PC-3 (cell line): Measurements from ENCODE around the gene LAMTOR5. TPM values are rescaled to one million over a fixed set of nuclear protein-coding genes. Genes with fewer than 3 reads are reported as not detected.

Experiments used
- ATAC-seq: fragments of 200-7000 bp; cut with Tn5 transposase; 2 replicates; pipeline ENCODE4 v1.9.1; 2020; ENCODE audit warnings: mild to moderate bottlenecking, moderate library complexity
- BruUV-seq: library from RNA; stranded (reverse); fragments of 400-500 nt; replicated peaks from 2 replicates; lab custom pipeline; 2021; lab: Mats Ljungman, UMichigan
- CTCF ChIA-PET: fragments of 300-600 bp; sonication (Branson Sonifier 250); formaldehyde crosslinking; loops from one replicate; lab custom pipeline; 2022; ENCODE audit warnings: antibody characterized with exemption; lab: Charles Lee
- POLR2A ChIA-PET: fragments of 300-600 bp; sonication (Branson Sonifier 250); formaldehyde crosslinking; loops from one replicate; lab custom pipeline; 2022; ENCODE audit warnings: antibody characterized with exemption; ENCODE audit not compliant: unreplicated experiment; lab: Charles Lee
- DNase-seq: peaks from one replicate; pipeline ENCODE4 v3.0.0-alpha.2; 2015
- H2AFZ ChIP-seq: fragments of 300-600 bp; sonication (generic); 2 replicates; pipeline ENCODE4 v1.6.0; 2016; ENCODE audit warnings: antibody characterized with exemption, low read length
- H3F3A ChIP-seq: fragments of 300-600 bp; sonication (generic); one replicate; pipeline ENCODE4 v1.6.0; 2017; ENCODE audit warnings: antibody characterized with exemption, low read length, control low read depth, mild to moderate bottlenecking; ENCODE audit not compliant: unreplicated experiment
- H3K27ac ChIP-seq: fragments of 300-600 bp; sonication (generic); 2 replicates; pipeline ENCODE4 v1.5.1; 2016; ENCODE audit warnings: mild to moderate bottlenecking, low read length
- H3K27me3 ChIP-seq: fragments of 300-600 bp; sonication (generic); 2 replicates; pipeline ENCODE4 v1.6.1; 2016; ENCODE audit warnings: low read length, mixed read lengths
- H3K36me3 ChIP-seq: fragments of 300-600 bp; sonication (generic); 2 replicates; pipeline ENCODE4 v1.6.1; 2016; ENCODE audit warnings: low read depth, mixed run types, low read length, mixed read lengths
- H3K4me1 ChIP-seq: fragments of 300-600 bp; sonication (generic); 2 replicates; pipeline ENCODE4 v1.5.1; 2016; ENCODE audit warnings: low read length; ENCODE audit not compliant: insufficient read depth
- H3K4me2 ChIP-seq: fragments of 300-600 bp; sonication (generic); 2 replicates; pipeline ENCODE4 v1.6.0; 2016; ENCODE audit warnings: low read length
- H3K4me3 ChIP-seq: fragments of 300-600 bp; sonication (generic); 2 replicates; pipeline ENCODE4 v1.5.1; 2016; ENCODE audit warnings: mild to moderate bottlenecking, low read length, mixed read lengths
- H3K79me2 ChIP-seq: fragments of 300-600 bp; sonication (generic); 2 replicates; pipeline ENCODE4 v1.6.1; 2017; ENCODE audit warnings: low read length, mixed read lengths
- H3K9ac ChIP-seq: fragments of 300-600 bp; sonication (generic); 2 replicates; pipeline ENCODE4 v1.6.0; 2016; ENCODE audit warnings: mild to moderate bottlenecking, low read length
- H3K9me2 ChIP-seq: fragments of 300-600 bp; sonication (generic); replicated peaks from 2 replicates; pipeline ENCODE4 v1.6.1; 2016; ENCODE audit warnings: mixed run types, low read length, mixed read lengths
- H3K9me3 ChIP-seq: fragments of 300-600 bp; sonication (generic); 2 replicates; pipeline ENCODE4 v1.6.1; 2016; ENCODE audit warnings: low read length, mixed read lengths
- H4K20me1 ChIP-seq: fragments of 300-600 bp; sonication (generic); 2 replicates; pipeline ENCODE4 v1.6.1; 2016; ENCODE audit warnings: low read length, mixed read lengths
- EZH2 ChIP-seq: fragments of 300-600 bp; sonication (generic); IDR thresholded peaks from one replicate; pipeline ENCODE4 v1.6.1; 2017; ENCODE audit warnings: antibody characterized with exemption, mild to moderate bottlenecking, low read length; ENCODE audit not compliant: unreplicated experiment
- EZH2phosphoT487 ChIP-seq: fragments of 300-600 bp; sonication (generic); IDR thresholded peaks from 2 replicates; pipeline ENCODE4 v1.6.1; 2018; ENCODE audit warnings: mild to moderate bottlenecking, antibody characterized with exemption, low read length, borderline replicate concordance
- intact Hi-C: fragments of 100-400 bp; cut with micrococcal nuclease; formaldehyde crosslinking; loops from 2 replicates; pipeline ENCODE4 v1.9.0; 2023
- total RNA-seq: library from RNA; depleted of rRNA; stranded (reverse); fragments of >200 nt; gene quantifications from 2 replicates; pipeline ENCODE4 v1.2.3, GENCODE V29; 2014
- TF ChIP-seq, protein P1 (sequence below): fragments of 300-600 bp; sonication (generic); conservative IDR thresholded peaks from 2 replicates; pipeline ENCODE4 v1.5.1; 2017; ENCODE audit warnings: antibody characterized with exemption, low read depth, mild to moderate bottlenecking, low read length

LAMTOR5 gene
- total RNA-seq, 1 experiment from 2014 or later = 143 TPM

DNA sequence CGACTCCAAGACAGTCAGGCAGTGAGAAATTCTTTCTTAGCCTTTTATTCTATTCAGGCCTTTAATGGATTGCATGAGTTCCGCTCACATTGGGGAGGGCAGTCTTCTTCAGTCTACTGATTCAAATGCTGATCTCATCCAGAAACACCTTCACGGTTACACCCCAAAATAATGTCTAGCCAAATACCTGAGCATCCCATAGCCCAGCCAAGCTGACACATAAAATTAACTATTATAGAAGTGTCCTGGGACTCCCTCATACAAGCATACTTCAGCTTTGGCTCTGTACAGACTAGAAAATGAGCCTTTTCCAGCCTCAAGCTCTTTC, 13.0 kb downstream of the LAMTOR5 start:
- H3K9me2 ChIP-seq = no peaks in the 10 kb centered on the region
- no peak for DNase-seq
- no peaks in the 10 kb centered on the region for H4K20me1 ChIP-seq
- ChIA-PET CTCF (interaction anchor here (0.6 kb wide), 1 partner anchor 68 kb away, joined by 3 read pairs; no protein-coding TSS in a partner anchor), POLR2A (interaction anchor here (0.6 kb wide), 1 partner anchor 1924 kb away, joined by 3 read pairs; no protein-coding TSS in a partner anchor)
- TF ChIP-seq EZH2 = no peak
- TF ChIP-seq EZH2phosphoT487 = no peak
- TF ChIP-seq, protein P1, sequence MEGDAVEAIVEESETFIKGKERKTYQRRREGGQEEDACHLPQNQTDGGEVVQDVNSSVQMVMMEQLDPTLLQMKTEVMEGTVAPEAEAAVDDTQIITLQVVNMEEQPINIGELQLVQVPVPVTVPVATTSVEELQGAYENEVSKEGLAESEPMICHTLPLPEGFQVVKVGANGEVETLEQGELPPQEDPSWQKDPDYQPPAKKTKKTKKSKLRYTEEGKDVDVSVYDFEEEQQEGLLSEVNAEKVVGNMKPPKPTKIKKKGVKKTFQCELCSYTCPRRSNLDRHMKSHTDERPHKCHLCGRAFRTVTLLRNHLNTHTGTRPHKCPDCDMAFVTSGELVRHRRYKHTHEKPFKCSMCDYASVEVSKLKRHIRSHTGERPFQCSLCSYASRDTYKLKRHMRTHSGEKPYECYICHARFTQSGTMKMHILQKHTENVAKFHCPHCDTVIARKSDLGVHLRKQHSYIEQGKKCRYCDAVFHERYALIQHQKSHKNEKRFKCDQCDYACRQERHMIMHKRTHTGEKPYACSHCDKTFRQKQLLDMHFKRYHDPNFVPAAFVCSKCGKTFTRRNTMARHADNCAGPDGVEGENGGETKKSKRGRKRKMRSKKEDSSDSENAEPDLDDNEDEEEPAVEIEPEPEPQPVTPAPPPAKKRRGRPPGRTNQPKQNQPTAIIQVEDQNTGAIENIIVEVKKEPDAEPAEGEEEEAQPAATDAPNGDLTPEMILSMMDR = no peak
- peaks cover 10% of the 10 kb centered on the region for H3F3A ChIP-seq
- H2AFZ ChIP-seq = no peak overlapping the region
- no peaks in the 10 kb centered on the region for H3K79me2 ChIP-seq
- no peak overlapping the region for H3K4me3 ChIP-seq
- H3K9me3 ChIP-seq = no peaks in the 10 kb centered on the region
- peak overlapping the region; percentile 69 for H3K27ac ChIP-seq
- no peak for ATAC-seq
- H3K4me1 ChIP-seq = peaks cover 26% of the 10 kb centered on the region
- H3K27me3 ChIP-seq = no peaks in the 10 kb centered on the region
- no peaks in the 10 kb centered on the region for H3K36me3 ChIP-seq
- peak overlapping the region; percentile 60 for H3K4me2 ChIP-seq
- intact Hi-C loops = loop anchor here (5.0 kb wide), 2 partner anchors 37 to 57 kb away; partner anchors contain the start of gene RBM15
- BruUV-seq = no TSS peak
- H3K9ac ChIP-seq = peak overlapping the region; percentile 17; the same call in 1 of the 2 replicates

GRCh38 chr1:110393691-110394492, 13.6 kb downstream of the LAMTOR5 start:
- Histone ChIP-seq H3K4me2 (peak overlapping the region; percentile 60), H3K27me3 (no peaks in the 10 kb centered on the region), H3K27ac (peak overlapping the region; percentile 69), H3K9ac (peak overlapping the region; percentile 17; the same call in 1 of the 2 replicates), H3K9me2 (no peaks in the 10 kb centered on the region), H2AFZ (no peak overlapping the region), H3K4me3 (peak overlapping the region; percentile 21; the same call in 1 of the 2 replicates), H3K9me3 (no peaks in the 10 kb centered on the region), H4K20me1 (no peaks in the 10 kb centered on the region), H3F3A (peaks cover 10% of the 10 kb centered on the region), H3K4me1 (peaks cover 26% of the 10 kb centered on the region), H3K36me3 (no peaks in the 10 kb centered on the region), H3K79me2 (no peaks in the 10 kb centered on the region)
- peak; percentile 89 for ATAC-seq
- ChIA-PET CTCF (interaction anchor here (0.6 kb wide), 1 partner anchor 69 kb away, joined by 3 read pairs; no protein-coding TSS in a partner anchor), POLR2A (interaction anchor here (0.6 kb wide), 1 partner anchor 1924 kb away, joined by 3 read pairs; no protein-coding TSS in a partner anchor)
- DNase-seq = peak; percentile 89
- TF ChIP-seq, protein P1 = no peak
- TF ChIP-seq EZH2 (no peak), EZH2phosphoT487 (no peak)
- BruUV-seq = no TSS peak
- intact Hi-C loops = loop anchor here (5.0 kb wide), 2 partner anchors 37 to 57 kb away; partner anchors contain the start of gene RBM15
